ENCODE data around the gene LYRM7.
A peak's percentile ranks its signal among the peaks of the same experiment; 100 is the strongest.
"Not testable (repeated sequence)": the region's sequence is repeated elsewhere in the genome, so short reads cannot be mapped to it uniquely, and the experiment has no call there.

The LYRM7 gene

DNA sequence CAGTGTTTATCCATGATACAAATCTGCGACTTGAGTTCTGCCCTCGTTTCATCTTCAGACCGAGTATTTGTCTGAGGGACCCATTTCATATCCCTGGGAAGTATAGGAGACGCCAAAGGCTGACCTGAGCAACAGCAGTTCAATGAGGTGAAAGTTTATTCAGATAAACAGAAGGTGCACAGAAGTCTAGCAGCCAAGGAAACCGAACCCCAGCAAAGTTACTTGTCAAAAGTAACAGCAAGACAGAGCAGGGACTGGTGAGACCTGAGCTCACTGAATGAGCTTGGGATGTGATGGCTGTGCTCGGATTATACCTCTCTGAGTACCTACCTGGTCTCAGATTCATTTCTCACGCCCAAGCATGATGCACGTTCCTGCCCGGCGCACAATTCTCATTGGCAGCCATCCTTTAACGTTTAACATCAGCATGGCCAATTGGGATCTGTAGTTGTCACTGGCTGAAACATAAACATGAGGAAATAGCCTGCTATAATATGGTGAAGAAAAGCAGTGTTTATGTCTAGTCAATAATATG lies 599 bp downstream of the LYRM7 start:
- TF ChIP-seq, protein P1, sequence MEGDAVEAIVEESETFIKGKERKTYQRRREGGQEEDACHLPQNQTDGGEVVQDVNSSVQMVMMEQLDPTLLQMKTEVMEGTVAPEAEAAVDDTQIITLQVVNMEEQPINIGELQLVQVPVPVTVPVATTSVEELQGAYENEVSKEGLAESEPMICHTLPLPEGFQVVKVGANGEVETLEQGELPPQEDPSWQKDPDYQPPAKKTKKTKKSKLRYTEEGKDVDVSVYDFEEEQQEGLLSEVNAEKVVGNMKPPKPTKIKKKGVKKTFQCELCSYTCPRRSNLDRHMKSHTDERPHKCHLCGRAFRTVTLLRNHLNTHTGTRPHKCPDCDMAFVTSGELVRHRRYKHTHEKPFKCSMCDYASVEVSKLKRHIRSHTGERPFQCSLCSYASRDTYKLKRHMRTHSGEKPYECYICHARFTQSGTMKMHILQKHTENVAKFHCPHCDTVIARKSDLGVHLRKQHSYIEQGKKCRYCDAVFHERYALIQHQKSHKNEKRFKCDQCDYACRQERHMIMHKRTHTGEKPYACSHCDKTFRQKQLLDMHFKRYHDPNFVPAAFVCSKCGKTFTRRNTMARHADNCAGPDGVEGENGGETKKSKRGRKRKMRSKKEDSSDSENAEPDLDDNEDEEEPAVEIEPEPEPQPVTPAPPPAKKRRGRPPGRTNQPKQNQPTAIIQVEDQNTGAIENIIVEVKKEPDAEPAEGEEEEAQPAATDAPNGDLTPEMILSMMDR (conservative IDR thresholded peaks at IDR 0.05; ENCODE audit: low read depth) = no peak
- peak; percentile 55 for DNase-seq (ENCODE audit: low spot score)
- ChIA-PET POLR2A (ENCODE audit: low non-redundant PET) (no interaction called here), CTCF (interaction anchor here (0.7 kb wide), 1 partner anchor 104 kb away, joined by 4 read pairs; no protein-coding TSS in a partner anchor)
- H3K27ac ChIP-seq = peak overlapping the region; percentile 75

DNA sequence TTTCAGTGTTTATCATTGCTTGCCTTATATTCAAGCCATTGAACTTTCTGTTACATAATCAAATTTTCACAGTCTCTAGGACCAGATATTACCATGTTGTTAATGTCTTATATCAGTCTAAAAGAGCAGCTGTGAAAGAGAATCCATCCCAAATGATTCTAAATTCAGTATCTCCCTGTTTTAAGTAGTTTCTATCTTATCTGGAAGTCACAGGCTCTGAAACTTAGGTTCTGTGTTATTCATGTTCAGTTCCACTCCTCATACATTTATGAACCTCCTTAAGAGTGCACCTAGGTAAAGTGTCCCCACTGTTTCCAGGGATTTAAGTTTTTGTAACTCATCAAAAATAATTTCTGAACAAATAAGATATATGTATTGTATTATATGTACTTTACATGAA lies 9.7 kb downstream of the LYRM7 start:
- TF ChIP-seq, protein P1 (conservative IDR thresholded peaks at IDR 0.05; ENCODE audit: low read depth) = no peak
- no peak for DNase-seq (ENCODE audit: low spot score)
- ChIA-PET POLR2A (ENCODE audit: low non-redundant PET) (no interaction called here), CTCF (interaction anchor here (0.5 to 0.7 kb wide), 2 partner anchors 33 to 109 kb away, joined by 3 to 10 read pairs; no protein-coding TSS in a partner anchor)
- H3K27ac ChIP-seq = no peak overlapping the region

- CTCF ChIA-PET = interaction anchor here (0.6 kb wide), 1 partner anchor 201 kb away, joined by 3 read pairs; no protein-coding TSS in a partner anchor
- POLR2A ChIA-PET (ENCODE audit: low non-redundant PET) = no interaction called here
- no peak overlapping the region for H3K27ac ChIP-seq
- DNase-seq (ENCODE audit: low spot score) = no peak
- TF ChIP-seq, protein P1 (conservative IDR thresholded peaks at IDR 0.05; ENCODE audit: low read depth) = no peak
Observed at GRCh38 chr5:131182839-131183238, 12.1 kb downstream of the LYRM7 start.

DNA sequence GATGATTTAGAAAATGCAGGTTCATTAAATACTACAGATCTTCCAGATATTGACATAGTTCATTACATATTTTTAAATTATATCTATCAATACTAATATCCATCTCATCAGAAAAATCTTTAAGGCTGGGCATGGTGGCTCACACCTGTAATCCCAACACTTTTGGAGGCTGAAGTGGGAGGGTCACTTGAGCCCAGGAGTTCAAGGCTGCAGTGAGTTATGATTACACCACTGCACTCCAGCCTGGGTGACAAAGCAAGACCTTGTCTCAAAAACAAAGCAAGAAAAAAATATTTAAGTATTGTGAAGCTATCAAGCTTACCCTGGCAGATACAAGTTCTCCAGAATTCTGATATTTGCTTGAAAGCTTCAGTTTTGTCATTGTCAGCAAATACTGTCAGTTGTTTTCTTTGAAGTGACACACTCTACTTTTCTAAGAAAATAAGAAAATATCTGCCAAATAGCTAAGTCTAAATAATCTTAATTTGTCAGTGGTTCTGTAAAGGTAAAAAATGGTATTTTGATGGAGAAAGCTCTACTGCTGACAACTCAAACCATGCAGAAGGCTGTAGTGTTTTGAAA lies 14.9 kb downstream of the LYRM7 start:
- ChIA-PET CTCF (no interaction called here), POLR2A (ENCODE audit: low non-redundant PET) (no interaction called here)
- H3K27ac ChIP-seq = no peak overlapping the region
- DNase-seq (ENCODE audit: low spot score) = no peak
- TF ChIP-seq, protein P1 (conservative IDR thresholded peaks at IDR 0.05; ENCODE audit: low read depth) = no peak

GRCh38 chr5:131186561-131187256 lies 16.0 kb downstream of the LYRM7 start:
- H3K27ac ChIP-seq = no peak overlapping the region
- TF ChIP-seq, protein P1 (conservative IDR thresholded peaks at IDR 0.05; ENCODE audit: low read depth) = no peak
- ChIA-PET POLR2A (ENCODE audit: low non-redundant PET) (no interaction called here), CTCF (interaction anchor here (0.6 kb wide), 1 partner anchor 12 kb away, joined by 5 read pairs; no protein-coding TSS in a partner anchor)
- DNase-seq (ENCODE audit: low spot score) = no peak

- TF ChIP-seq, protein P1 (conservative IDR thresholded peaks at IDR 0.05; ENCODE audit: low read depth) = no peak
- no peak for DNase-seq (ENCODE audit: low spot score)
- ChIA-PET CTCF (no interaction called here), POLR2A (ENCODE audit: low non-redundant PET) (no interaction called here)
- H3K27ac ChIP-seq = no peak overlapping the region
Observed at GRCh38 chr5:131193106-131193505, 22.4 kb downstream of the LYRM7 start.

DNA sequence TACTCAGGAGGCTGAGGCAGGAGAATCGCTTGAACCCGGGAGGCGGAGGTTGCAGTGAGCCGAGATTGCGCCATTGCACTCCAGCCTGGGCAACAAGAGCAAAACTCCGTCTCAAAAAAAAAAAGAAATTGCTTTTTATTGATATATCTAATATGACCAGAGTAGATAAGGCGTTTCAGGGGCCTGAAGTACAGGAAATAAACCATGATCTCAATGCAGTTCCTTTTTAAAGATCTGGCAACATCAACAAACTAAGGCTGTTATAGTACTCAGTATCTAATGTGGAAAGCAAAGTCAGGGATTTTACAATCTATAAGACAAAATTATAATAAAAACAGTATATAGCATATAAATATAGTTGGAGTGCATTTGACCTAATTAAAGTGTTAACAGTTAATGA lies 23.2 kb downstream of the LYRM7 start:
- CTCF ChIA-PET; H3K27ac ChIP-seq; DNase-seq (ENCODE audit: low spot score); POLR2A ChIA-PET (ENCODE audit: low non-redundant PET): not testable (repeated sequence)

Measured in RWPE1 (cell line).